GM23248 (cell line): ENCODE measurements around the gene ADAT1.

Source experiments
- EZH2 ChIP-seq: fragments of 200-600 bp; sonication (generic); IDR thresholded peaks from 2 replicates; pipeline ENCODE4 v1.6.1; 2018; ENCODE audit warnings: antibody characterized with exemption, mild to moderate bottlenecking; ENCODE audit not compliant: insufficient read depth, poor library complexity, severe bottlenecking
- EZH2phosphoT487 ChIP-seq: fragments of 200-600 bp; sonication (generic); IDR thresholded peaks from 2 replicates; pipeline ENCODE4 v1.6.1; 2018; ENCODE audit warnings: antibody characterized with exemption, moderate library complexity, mild to moderate bottlenecking, low read depth; ENCODE audit not compliant: insufficient read depth

DNA sequence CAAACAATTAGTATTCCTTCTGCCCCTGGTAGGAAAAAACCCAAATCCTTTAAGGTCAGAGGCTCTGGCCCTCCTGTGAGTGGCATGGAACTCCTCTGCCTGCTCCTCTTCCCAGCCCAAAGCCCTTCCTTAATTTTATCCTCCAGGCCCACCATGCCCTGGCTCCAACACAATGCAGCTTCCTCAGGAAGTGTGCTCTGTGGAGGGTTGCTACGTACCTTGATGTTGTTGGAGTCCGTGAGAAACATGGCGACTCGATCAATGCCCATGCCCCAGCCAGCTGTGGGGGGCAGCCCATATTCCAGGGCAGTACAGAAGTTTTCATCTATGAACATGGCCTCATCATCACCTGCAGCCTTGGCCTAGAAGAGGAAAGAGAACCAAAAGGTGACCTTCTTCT, 5.3 kb upstream of the ADAT1 start:
- TF ChIP-seq EZH2phosphoT487 = no peak
- TF ChIP-seq EZH2 = no peak
